ENCODE data around the gene TNFSF12. TPM values are rescaled to one million over a fixed set of nuclear protein-coding genes. Genes with fewer than 3 reads are reported as not detected.

Gene TNFSF12
- total and polyA plus RNA-seq, 9 of the 15 experiments (the other 6 are each of a cell fraction or from before 2014, with no cell fraction given): 0.03 to 0.95 (median 0.19) TPM; not detected in 3

GRCh38 chr17:7561589-7562207, 12.8 kb downstream of the TNFSF12 start, which contains the start of gene SENP3:
Gene SENP3 (plus strand): TSS chr17:7561919. CDS start chr17:7563077, 1,158 bp downstream.
- H3K27ac ChIP-seq (ENCODE audit: extremely low read depth, low read depth, low read length): peak within 1 kb of the TSS; percentile 81
- peak; percentile 94 for ATAC-seq
- H2AFZ ChIP-seq (ENCODE audit: low read depth, low read length): peak within 1 kb of the TSS; percentile 90
- H3K4me1 ChIP-seq (replicated peaks in 1 of 2; ENCODE audit: control insufficient read depth in 2 of 2, insufficient read depth in 2 of 2, low read length in 2 of 2): peaks cover 10 to 52% of the 10 kb centered on the region in 2 experiments; a peak in 4 of 5 replicates
- H3K4me3 ChIP-seq: peak within 1 kb of the TSS; percentile 76
- peak within 1 kb of the TSS; percentile 85 to 95 for H3K9ac ChIP-seq (ENCODE audit: insufficient read depth in 1 of 2, low read depth in 2 of 2, low read length in 2 of 2)
- peaks cover 38% of the 10 kb centered on the region; the same call in 2 of the 3 replicates for H3K36me3 ChIP-seq (ENCODE audit: control insufficient read depth, insufficient read depth, low read length)
- intact Hi-C loops (cut with micrococcal nuclease) (loop anchor here (1.0 to 5.0 kb wide), 3 partner anchors 47 to 204 kb away; partner anchors contain the start of genes POLR2A and TMEM95), in situ Hi-C loops (cut with MboI) (loop anchor here (25.0 kb wide), 1 partner anchor 524 kb away; the partner anchor contains the start of genes SLC16A11 and SLC16A13)
- peak; percentile 90 to 95 (median 90) for DNase-seq (ENCODE audit: extremely low read depth in 1 of 4, low spot score in 3 of 4)
- peaks cover 33% of the 10 kb centered on the region for H3K79me2 ChIP-seq (ENCODE audit: control insufficient read depth, insufficient read depth, low read length)
- H3K4me2 ChIP-seq (ENCODE audit: insufficient read depth, low read length): peak within 1 kb of the TSS; percentile 98
- no peaks in the 10 kb centered on the region for H3K9me1 ChIP-seq (ENCODE audit: control insufficient read depth, insufficient read depth, low read length)
- 2% methylated on average over 23 of the region's 82 CpGs for WGBS (ENCODE audit: insufficient coverage, low coverage, missing lambda C conversion rate)
- H4K20me1 ChIP-seq (replicated peaks; ENCODE audit: control insufficient read depth, insufficient read depth, low read length): no peaks in the 10 kb centered on the region
- CTCF ChIA-PET (ENCODE audit: low intra/inter-chr PET ratio): interaction anchor here (0.6 to 2.3 kb wide), 3 partner anchors 47 to 1937 kb away, joined by 3 to 16 read pairs (median 4); partner anchors contain the start of genes TP53 and WRAP53
- no peaks in the 10 kb centered on the region for H3K9me3 ChIP-seq (replicated peaks; ENCODE audit: control insufficient read depth, insufficient read depth, low read depth, low read length)
- POLR2A ChIA-PET: interaction anchor here (1.1 kb wide), 1 partner anchor 155 kb away, joined by 4 read pairs; no protein-coding TSS in a partner anchor
- peak; percentile 52 for FAIRE-seq
- BruUV-seq (replicated peaks): no TSS peak
- no peaks in the 10 kb centered on the region for H3K27me3 ChIP-seq (ENCODE audit: control insufficient read depth in 2 of 2, insufficient read depth in 2 of 2, low read length in 2 of 2)
- TF ChIP-seq SRSF3 (IDR thresholded peaks at IDR 0.05; ENCODE audit: insufficient read depth, low read length) (no peak), ZNF699 (CRISPR knock-in tag; IDR thresholded peaks at IDR 0.05; ENCODE audit: insufficient replicate concordance) (no peak), TEAD1 (CRISPR knock-in tag; IDR thresholded peaks at IDR 0.05) (no peak), TSHZ1 (CRISPR knock-in tag; IDR thresholded peaks at IDR 0.05) (no peak), E2F1 (CRISPR knock-in tag; IDR thresholded peaks at IDR 0.05) (peak; percentile 48; the same call in 1 of the 2 replicates), FIP1L1 (IDR thresholded peaks at IDR 0.05; ENCODE audit: low read depth, low read length, poor library complexity, severe bottlenecking) (peak; percentile 18), HEY1 (CRISPR knock-in tag; IDR thresholded peaks at IDR 0.05; ENCODE audit: borderline replicate concordance) (no peak), USF2 (CRISPR knock-in tag; IDR thresholded peaks at IDR 0.05) (no peak), POLR2A (conservative IDR thresholded peaks at IDR 0.05) (peak; percentile 77), CHD2 (IDR thresholded peaks at IDR 0.05; ENCODE audit: low read depth, low read length) (no peak), ELK3 (CRISPR knock-in tag; IDR thresholded peaks at IDR 0.05) (no peak), SLC30A9 (CRISPR knock-in tag; IDR thresholded peaks at IDR 0.05) (no peak), MTA1 (IDR thresholded peaks at IDR 0.05; ENCODE audit: borderline replicate concordance) (peak; percentile 93), PURB (CRISPR knock-in tag; IDR thresholded peaks at IDR 0.05; ENCODE audit: low read depth) (no peak), PHF20 (IDR thresholded peaks at IDR 0.05; ENCODE audit: partially characterized antibody) (peak; percentile 77)
